ENCODE data around the gene ISOC2. TPM values are rescaled to one million over a fixed set of nuclear protein-coding genes. Genes with fewer than 3 reads are reported as not detected.

The ISOC2 gene
- total RNA-seq, 1 donor from 2014 or later: 33.2 TPM

DNA sequence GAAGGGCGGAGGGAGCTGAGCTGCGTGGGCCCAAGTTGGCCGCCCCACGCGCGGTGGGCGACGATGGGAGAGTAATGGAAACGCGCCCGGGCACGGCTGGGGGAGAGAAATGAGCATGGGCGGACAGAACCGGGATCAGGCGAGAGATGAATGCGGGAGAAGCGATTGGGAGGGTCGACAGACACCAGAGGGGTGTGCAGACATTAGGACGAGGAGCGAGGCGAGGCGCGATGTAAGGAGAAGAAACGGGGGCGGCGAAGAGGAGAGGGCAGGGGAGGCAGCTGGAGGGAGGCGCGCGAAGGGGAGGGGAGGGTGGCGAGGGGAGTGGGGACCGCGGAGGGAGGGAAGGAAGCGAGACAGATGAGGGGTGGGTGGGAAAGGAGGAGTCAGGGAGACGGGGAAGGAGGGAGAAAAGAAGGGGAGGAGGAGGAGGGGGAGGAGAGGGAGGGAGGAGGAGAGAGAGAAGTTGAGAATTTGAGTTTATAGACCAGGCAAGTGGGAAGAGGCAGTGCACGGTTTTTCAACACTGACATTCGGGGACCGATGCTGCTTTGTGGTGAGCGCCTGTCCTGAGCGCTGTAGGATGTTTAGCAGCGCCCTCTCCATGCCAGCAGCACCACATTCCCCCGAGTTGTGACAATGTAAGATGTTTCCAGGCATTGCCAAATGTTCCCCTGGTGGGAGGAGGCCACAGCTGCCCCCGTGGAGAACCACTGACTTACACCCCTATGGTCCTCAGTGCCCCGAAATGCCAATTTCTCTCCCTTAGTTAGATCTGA lies 18.2 kb downstream of the ISOC2 start, which contains the start of gene SHISA7:
Gene SHISA7 (minus strand): TSS at position 256 of the 779 bp plus-strand sequence. CDS start 437 bp downstream, outside the sequence.
- Histone ChIP-seq H3K27me3 (ENCODE audit: control insufficient read depth, insufficient read depth, low read length) (peaks cover 33% of the 10 kb centered on the region), H3K4me3 (ENCODE audit: low read depth, low read length) (no peak within 1 kb of the TSS), H3K36me3 (ENCODE audit: control insufficient read depth, insufficient read depth, low read length) (no peaks in the 10 kb centered on the region)
- TF ChIP-seq, protein P1, sequence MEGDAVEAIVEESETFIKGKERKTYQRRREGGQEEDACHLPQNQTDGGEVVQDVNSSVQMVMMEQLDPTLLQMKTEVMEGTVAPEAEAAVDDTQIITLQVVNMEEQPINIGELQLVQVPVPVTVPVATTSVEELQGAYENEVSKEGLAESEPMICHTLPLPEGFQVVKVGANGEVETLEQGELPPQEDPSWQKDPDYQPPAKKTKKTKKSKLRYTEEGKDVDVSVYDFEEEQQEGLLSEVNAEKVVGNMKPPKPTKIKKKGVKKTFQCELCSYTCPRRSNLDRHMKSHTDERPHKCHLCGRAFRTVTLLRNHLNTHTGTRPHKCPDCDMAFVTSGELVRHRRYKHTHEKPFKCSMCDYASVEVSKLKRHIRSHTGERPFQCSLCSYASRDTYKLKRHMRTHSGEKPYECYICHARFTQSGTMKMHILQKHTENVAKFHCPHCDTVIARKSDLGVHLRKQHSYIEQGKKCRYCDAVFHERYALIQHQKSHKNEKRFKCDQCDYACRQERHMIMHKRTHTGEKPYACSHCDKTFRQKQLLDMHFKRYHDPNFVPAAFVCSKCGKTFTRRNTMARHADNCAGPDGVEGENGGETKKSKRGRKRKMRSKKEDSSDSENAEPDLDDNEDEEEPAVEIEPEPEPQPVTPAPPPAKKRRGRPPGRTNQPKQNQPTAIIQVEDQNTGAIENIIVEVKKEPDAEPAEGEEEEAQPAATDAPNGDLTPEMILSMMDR (IDR thresholded peaks at IDR 0.05; ENCODE audit: insufficient read depth, low read length, severe bottlenecking): no peak
- no peak for DNase-seq (ENCODE audit: low read depth)
- no peak for FAIRE-seq

DNA sequence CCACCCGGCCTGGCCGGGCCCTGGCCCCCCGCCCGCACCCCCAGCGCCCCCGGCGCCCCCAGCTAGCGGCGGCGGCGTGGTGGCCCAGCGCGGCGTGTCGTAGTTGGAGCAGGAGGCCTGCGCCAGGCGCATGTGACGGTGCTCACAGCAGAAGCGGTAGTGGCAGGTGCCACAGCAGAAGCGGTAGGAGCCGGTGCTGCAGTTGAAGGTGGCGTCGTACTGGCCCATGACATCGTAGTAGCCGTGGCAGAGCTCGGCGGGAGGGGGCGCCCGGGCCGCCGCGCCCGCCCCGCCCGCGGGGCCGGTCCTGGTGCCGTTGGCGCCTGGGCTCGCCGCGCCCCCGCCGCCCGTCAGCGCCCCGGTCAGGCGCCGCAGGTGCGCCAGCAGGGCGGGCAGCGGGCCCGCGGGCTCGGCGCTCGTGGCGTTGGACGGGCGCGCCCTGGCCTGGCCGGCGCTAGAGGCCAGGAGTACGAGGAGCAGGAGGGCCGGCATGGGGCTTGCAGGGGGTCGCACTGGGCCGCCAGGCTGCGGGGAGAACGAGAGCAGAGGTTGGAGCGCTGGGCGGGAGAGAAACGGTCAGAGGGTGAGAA lies 19.0 kb downstream of the ISOC2 start:
- H3K36me3 ChIP-seq (ENCODE audit: control insufficient read depth, insufficient read depth, low read length): no peaks in the 10 kb centered on the region
- peaks cover 35% of the 10 kb centered on the region for H3K27me3 ChIP-seq (ENCODE audit: control insufficient read depth, insufficient read depth, low read length)
- DNase-seq (ENCODE audit: low read depth) (no peak), FAIRE-seq (no peak)
- H3K4me3 ChIP-seq (ENCODE audit: low read depth, low read length): no peak overlapping the region
- TF ChIP-seq, protein P1 (IDR thresholded peaks at IDR 0.05; ENCODE audit: insufficient read depth, low read length, severe bottlenecking): no peak

- no peak for FAIRE-seq
- TF ChIP-seq, protein P1 (IDR thresholded peaks at IDR 0.05; ENCODE audit: insufficient read depth, low read length, severe bottlenecking): no peak
- H3K4me3 ChIP-seq (ENCODE audit: low read depth, low read length): no peak overlapping the region
- DNase-seq (ENCODE audit: low read depth): no peak
- H3K36me3 ChIP-seq (ENCODE audit: control insufficient read depth, insufficient read depth, low read length): no peaks in the 10 kb centered on the region
- H3K27me3 ChIP-seq (ENCODE audit: control insufficient read depth, insufficient read depth, low read length): peaks cover 35% of the 10 kb centered on the region
Measured at GRCh38 chr19:55441692-55442321, 19.6 kb downstream of the ISOC2 start.

- peaks cover 35% of the 10 kb centered on the region for H3K27me3 ChIP-seq (ENCODE audit: control insufficient read depth, insufficient read depth, low read length)
- TF ChIP-seq, protein P1 (IDR thresholded peaks at IDR 0.05; ENCODE audit: insufficient read depth, low read length, severe bottlenecking): no peak
- no peak overlapping the region for H3K4me3 ChIP-seq (ENCODE audit: low read depth, low read length)
- DNase-seq (ENCODE audit: low read depth) (no peak), FAIRE-seq (no peak)
- no peaks in the 10 kb centered on the region for H3K36me3 ChIP-seq (ENCODE audit: control insufficient read depth, insufficient read depth, low read length)
Measured at GRCh38 chr19:55441319-55441691, 20.1 kb downstream of the ISOC2 start.

- no peaks in the 10 kb centered on the region for H3K36me3 ChIP-seq (ENCODE audit: control insufficient read depth, insufficient read depth, low read length)
- TF ChIP-seq, protein P1 (IDR thresholded peaks at IDR 0.05; ENCODE audit: insufficient read depth, low read length, severe bottlenecking): no peak
- H3K27me3 ChIP-seq (ENCODE audit: control insufficient read depth, insufficient read depth, low read length): peaks cover 35% of the 10 kb centered on the region
- FAIRE-seq (no peak), DNase-seq (ENCODE audit: low read depth) (no peak)
- H3K4me3 ChIP-seq (ENCODE audit: low read depth, low read length): no peak overlapping the region
Measured at GRCh38 chr19:55440411-55441105, 20.9 kb downstream of the ISOC2 start.
